ENCODE data around the gene DTWD1. TPM values are rescaled to one million over a fixed set of nuclear protein-coding genes. Genes with fewer than 3 reads are reported as not detected.
"Not testable (repeated sequence)": the region's sequence is repeated elsewhere in the genome, so short reads cannot be mapped to it uniquely, and the experiment has no call there.

The DTWD1 gene
- total RNA-seq, 1 donor from 2014 or later: 26.5 TPM

DNA sequence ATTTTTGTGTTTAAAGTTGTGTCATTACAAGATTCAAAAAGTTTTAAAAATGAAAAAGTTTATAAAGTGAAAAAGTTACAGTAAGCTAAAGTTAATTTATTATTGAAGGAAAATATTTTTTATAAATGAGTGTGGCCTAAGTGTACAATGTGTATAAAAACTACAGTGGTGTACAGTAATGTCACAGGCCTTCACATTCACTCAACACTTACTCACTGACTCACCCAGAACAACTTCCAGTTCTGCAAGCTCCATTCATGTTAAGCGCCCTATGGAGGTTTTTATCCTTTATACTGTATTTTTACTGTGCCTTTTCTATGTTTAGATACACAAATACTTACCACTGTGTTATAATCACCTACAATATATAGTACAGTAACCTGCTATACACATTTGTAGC, 76.3 kb downstream of the DTWD1 start:
- no peak overlapping the region for H3K27ac Mint-ChIP-seq
- peaks cover 9% of the 10 kb centered on the region for H3K27me3 Mint-ChIP-seq (ENCODE audit: insufficient read depth)
- no peaks in the 10 kb centered on the region for H3K9me3 Mint-ChIP-seq
- no peak for DNase-seq (ENCODE audit: low spot score)
- H3K4me3 Mint-ChIP-seq: no peak overlapping the region
- no peaks in the 10 kb centered on the region for H3K36me3 Mint-ChIP-seq (ENCODE audit: low read depth)
- H3K4me1 Mint-ChIP-seq (ENCODE audit: low read depth): no peaks in the 10 kb centered on the region
- intact Hi-C loops (cut with micrococcal nuclease): no loop called here

DNA sequence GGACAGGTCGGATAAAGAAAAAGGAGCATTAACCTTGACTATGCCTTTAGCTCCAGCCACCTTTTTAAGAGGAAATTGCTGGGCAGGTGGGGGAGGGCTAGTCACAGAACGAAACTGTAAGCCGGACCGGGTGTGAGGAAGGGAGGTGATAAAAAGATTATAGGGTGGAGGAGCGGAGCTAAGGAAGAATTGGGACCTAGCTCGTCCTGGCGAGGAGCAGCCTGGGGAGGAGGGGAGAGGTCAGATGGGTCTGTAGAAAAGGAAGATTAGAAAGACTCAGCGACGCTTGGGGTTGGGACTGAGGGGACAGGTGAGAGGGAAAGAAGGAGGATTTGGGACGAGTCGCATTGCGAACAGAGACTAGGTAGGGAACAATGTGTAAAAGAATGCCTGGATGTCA, 82.1 kb downstream of the DTWD1 start:
- H3K9me3 Mint-ChIP-seq; H3K36me3 Mint-ChIP-seq (ENCODE audit: low read depth); H3K27ac Mint-ChIP-seq; H3K4me1 Mint-ChIP-seq (ENCODE audit: low read depth); H3K4me3 Mint-ChIP-seq; intact Hi-C loops (cut with micrococcal nuclease); DNase-seq (ENCODE audit: low spot score); H3K27me3 Mint-ChIP-seq (ENCODE audit: insufficient read depth): not testable (repeated sequence)

Other genes starting within 250 kb of the DTWD1 start
- gene FGF7, start 197.8 kb upstream of the DTWD1 start, total RNA-seq: not detected in 2 replicates
- gene FAM227B, start 230 bp upstream of the DTWD1 start, total RNA-seq: 2.3 and 2.9 TPM in 2 replicates